Stimulated activated CD4-positive, alpha-beta T cell treated with anti-CD3 and anti-CD28 coated beads, Interleukin-2, amount 100 ng/mL, for 4 hours (primary cell): ENCODE data around the gene CD83.
"Not testable (repeated sequence)": the region's sequence is repeated elsewhere in the genome, so short reads cannot be mapped to it uniquely, and the experiment has no call there.

Source experiments
- DNase-seq: peaks from one replicate; pipeline ENCODE4 v3.0.0-alpha.2; 2020; ENCODE audit warnings: low read depth

Gene CD83

GRCh38 chr6:14117158-14118090 is at the start of gene CD83:
Gene CD83, plus strand, starts transcription at chr6:14117772. Its CDS starts 40 bp downstream, at chr6:14117812.
- DNase-seq: peak; percentile 83

- DNase-seq: no peak
These were observed 49.4 kb upstream of the CD83 start for GRCh38 chr6:14068133-14068532.

DNA sequence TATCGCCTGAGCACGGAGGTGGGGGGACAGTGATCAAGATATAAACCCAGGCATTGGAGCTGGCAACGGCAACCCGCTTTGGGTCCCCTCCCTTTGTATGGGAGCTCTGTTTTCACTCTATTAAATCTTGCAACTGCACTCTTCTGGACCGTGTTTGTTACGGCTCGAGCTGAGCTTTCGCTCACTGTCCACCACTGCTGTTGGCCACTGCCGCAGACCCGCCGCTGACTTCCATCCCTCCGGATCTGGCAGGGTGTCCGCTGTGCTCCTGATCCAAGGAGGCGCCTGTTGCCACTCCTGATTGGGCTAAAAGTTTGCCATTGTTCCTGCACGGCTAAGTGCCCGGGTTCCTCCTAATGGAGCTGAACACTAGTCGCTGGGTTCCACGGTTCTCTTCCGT is 48.9 kb upstream of the CD83 start:
- no peak for DNase-seq

DNA sequence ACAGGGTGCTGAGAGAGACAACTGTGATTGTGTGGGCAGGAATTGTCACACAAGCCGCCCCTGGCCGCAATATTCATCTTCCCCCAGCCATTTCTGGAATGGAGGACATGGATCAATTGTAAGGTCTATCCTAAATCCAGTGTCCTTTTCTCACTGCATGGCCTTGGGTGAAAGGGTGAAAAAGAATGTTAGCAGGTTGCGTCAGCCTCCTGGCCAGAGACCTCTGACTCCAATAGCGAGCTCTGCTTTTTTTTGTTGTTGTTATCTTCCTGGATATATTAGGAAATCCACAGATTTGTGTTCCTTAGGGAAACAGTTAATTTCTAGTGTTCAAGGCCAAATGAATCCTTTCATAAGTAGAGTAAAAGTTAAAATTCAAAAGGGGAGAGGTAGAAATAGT is 47.1 kb upstream of the CD83 start:
- no peak for DNase-seq

DNA sequence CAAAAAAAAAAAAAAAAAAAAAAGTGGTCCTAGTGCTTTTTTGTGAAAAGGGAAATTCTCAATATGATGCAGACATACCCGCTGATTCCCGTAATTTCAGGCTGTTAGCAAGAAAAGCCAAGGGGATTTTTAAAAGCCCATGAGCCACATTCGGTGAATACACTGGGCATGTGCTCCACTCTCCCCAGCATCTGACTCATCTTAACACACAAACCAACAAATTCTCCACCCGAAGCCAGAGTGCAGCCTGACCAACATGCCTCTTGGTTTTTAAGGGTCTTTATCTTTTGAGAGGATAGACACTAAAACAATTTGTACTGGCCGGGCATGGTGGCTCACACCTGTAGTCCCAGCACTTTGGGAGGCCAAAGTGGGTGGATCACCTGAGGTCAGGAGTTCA is 45.5 kb upstream of the CD83 start:
- no peak for DNase-seq

- DNase-seq: not testable (repeated sequence)
These were observed 43.8 kb upstream of the CD83 start for GRCh38 chr6:14073561-14074354.

GRCh38 chr6:14074476-14075094 is 43.0 kb upstream of the CD83 start:
- DNase-seq: no peak

DNA sequence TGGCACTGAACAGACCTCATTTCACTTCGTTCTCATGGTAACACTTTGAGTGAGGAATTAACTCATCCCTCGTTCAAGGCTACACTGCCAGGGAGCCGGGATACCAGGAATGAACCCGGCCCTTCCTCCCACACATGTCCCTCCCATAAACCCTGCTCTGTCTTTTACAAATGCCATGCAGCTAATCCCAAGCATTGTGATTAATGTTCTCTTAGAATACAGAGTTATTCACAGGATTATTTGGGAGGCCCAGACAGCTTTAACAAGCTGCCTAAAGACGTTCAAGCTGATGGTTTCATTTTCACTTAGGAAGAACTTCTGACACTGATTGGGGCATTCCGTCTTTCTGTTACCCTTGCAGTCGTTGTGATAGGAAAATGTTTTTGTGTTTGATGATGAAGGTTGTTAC is 42.5 kb upstream of the CD83 start:
- peak; percentile 19 for DNase-seq

DNA sequence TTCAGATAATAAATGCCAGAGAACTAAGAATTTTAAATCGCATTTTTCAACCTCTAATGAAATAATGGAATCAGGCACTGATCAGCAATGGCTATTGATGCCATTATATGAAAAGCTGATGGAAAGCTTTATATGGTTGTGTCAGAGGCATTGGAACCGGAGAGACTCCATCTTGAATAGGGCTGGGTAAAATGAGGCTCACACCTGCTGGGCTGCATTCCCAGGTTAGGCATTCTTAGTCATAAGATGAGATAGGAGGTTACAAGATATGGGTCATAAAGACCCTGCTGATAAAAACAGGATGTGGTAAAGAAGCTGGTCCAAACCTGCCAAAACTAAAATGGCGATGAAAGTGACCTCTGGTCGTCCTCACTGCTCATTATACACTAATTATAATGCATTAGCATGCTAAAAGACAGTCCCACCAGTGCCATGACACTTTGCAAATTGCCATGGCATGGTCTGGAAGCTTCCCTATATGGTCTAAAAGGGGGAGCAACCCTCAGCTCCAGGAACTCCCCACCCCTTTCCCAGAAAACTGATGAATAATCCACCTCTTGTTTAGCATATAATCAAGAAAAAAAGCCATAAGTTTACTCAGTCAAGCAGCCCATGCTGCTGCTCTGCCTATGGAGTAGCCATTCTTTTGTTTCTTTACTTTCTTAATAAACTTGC is 40.2 kb upstream of the CD83 start:
- no peak for DNase-seq

GRCh38 chr6:14079433-14079832 is 38.1 kb upstream of the CD83 start:
- DNase-seq: no peak

GRCh38 chr6:14079971-14080370 is 37.6 kb upstream of the CD83 start:
- no peak for DNase-seq

GRCh38 chr6:14081126-14081525 is 36.4 kb upstream of the CD83 start:
- DNase-seq: no peak

DNA sequence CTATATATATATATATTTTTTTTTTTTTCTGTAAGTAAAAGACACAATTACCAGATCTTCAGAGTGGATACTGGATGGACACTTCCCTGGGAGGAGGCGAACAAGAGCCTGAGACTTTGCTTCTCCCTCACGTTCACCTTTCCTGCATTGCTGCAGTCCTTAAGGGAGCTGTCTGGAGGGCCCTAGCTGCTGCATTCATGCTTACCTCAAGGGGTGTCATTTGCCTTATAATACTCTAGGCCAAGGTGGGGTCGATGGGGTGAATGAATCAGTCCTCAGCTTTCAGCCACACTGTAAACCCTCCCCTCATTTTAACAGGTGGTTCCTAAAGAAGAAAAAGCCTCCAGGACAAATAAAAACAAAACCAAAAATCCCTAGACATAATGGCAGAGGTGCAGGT is 34.8 kb upstream of the CD83 start:
- DNase-seq: no peak

GRCh38 chr6:14083262-14083661 is 34.3 kb upstream of the CD83 start:
- no peak for DNase-seq

- DNase-seq: no peak
These were observed 33.8 kb upstream of the CD83 start for GRCh38 chr6:14083751-14084150.

GRCh38 chr6:14084388-14084787 is 33.2 kb upstream of the CD83 start:
- no peak for DNase-seq

GRCh38 chr6:14085176-14085787 is 32.3 kb upstream of the CD83 start:
- DNase-seq: no peak

DNA sequence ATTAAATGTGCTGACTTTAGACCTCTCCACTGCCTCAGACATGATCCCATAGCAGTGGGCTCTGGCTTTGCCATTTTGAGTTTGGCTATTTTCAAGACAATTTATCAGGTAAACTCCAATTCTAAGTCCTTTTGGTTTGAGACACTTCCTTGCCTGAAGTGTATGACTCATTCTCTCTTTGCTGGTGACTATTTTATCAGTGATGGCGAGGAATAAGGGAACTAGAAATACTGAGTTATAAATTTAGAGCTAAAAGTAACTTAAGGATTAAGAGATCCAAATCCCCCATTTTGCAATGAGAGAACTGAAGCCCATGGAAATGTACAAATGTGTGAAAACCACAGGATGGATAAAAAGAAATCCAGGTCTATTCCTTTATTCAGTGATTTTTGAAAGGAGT is 30.9 kb upstream of the CD83 start:
- DNase-seq: no peak

- no peak for DNase-seq
These were observed 28.9 kb upstream of the CD83 start for GRCh38 chr6:14088600-14089192.

DNA sequence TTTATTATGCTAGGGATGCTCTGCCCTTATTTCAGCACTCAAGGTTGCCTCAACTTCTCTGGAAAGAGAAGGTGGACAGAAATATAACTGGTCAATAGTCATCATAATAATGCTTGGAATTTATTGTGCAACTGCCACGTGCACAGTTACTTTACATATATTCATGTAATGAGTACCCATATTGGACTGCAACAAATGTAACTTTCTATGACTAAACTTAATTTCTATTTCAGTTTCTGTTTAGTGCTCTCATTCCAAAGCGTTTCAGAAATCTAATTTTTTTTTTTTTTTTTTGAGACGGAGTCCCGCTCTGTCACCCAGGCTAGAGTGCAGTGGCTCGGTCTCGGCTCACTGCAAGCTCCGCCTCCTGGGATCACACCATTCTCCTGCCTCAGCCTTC is 28.3 kb upstream of the CD83 start:
- DNase-seq: no peak

DNA sequence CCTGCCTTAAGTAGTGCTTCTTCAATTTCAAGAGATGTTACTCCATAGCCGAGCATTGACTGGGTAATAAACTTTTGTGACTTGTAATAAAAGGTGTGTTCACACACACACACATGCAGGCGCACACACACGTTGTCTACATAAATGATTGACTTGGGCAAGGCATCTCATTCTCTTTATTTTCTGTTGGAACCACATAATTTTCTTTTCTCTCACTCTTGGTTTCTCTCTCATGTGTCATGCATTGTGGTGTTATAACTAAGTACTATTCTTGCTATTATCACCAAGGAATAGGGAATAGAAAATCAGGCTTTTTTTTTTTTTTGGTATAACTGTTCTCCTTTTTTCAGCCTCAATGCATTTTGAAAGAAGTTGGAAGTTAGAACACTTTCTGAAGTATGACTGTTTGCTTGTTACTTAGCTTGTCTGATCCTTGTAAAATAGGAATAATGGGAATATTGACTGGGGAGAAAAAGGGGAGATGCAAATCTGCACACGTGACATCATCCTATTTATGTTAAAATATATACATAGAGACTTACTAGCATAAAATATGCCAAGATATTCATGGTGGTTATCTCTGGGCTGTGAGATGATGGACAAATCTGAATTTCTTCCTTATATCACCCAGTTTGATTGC is 26.1 kb upstream of the CD83 start:
- no peak for DNase-seq
